OCI-LY3 (cell line): ENCODE measurements around the gene CAMSAP2.

ENCODE experiments used
- H2AFZ ChIP-seq: fragments of 200-600, 300-600 bp; shearing (Covaris generic); 2 replicates; pipeline ENCODE4 v1.6.0; 2014; ENCODE audit warnings: antibody characterized with exemption, low read depth, low read length
- H3K27ac ChIP-seq: fragments of 200-600, 300-600 bp; sonication (generic); 2 replicates; pipeline ENCODE4 v1.5.1; 2014; ENCODE audit warnings: mild to moderate bottlenecking, low read length, moderate library complexity, mixed read lengths
- H3K27me3 ChIP-seq: fragments of 200-600, 300-600 bp; sonication (generic); 2 replicates; pipeline ENCODE4 v1.6.1; 2014; ENCODE audit warnings: low read depth, low read length, mixed read lengths
- H3K36me3 ChIP-seq: fragments of 200-600, 300-600 bp; sonication (generic); replicated peaks from 2 replicates; pipeline ENCODE3; 2014; ENCODE audit warnings: low read depth, low read length, mixed read lengths
- H3K4me1 ChIP-seq: fragments of 300-600, 200-600 bp; sonication (generic); 2 replicates; pipeline ENCODE4 v1.6.1; 2014; ENCODE audit warnings: low read length, mixed read lengths
- H3K4me2 ChIP-seq: fragments of 200-600, 300-600 bp; sonication (generic); 2 replicates; pipeline ENCODE4 v1.6.1; 2014; ENCODE audit warnings: low read length, mixed read lengths
- H3K4me3 ChIP-seq: fragments of 300-600, 200-600 bp; sonication (generic); 2 replicates; pipeline ENCODE4 v1.5.1; 2014; ENCODE audit warnings: antibody characterized with exemption, mild to moderate bottlenecking, low read length, moderate library complexity
- H3K79me2 ChIP-seq: fragments of 300-600, 200-600 bp; shearing (Covaris generic); 2 replicates; pipeline ENCODE4 v1.6.1; 2014; ENCODE audit warnings: mild to moderate bottlenecking, low read length, mixed read lengths
- H3K9ac ChIP-seq: fragments of 300-600, 200-600 bp; shearing (Covaris generic); 2 replicates; pipeline ENCODE4 v1.6.0; 2014; ENCODE audit warnings: mild to moderate bottlenecking, low read length, moderate library complexity
- H3K9me3 ChIP-seq: fragments of 200-600, 300-600 bp; shearing (Covaris generic); 2 replicates; pipeline ENCODE4 v1.6.1; 2014; ENCODE audit warnings: low read length, mixed read lengths; ENCODE audit not compliant: insufficient read depth
- H4K20me1 ChIP-seq: fragments of 200-600, 300-600 bp; sonication (generic); 2 replicates; pipeline ENCODE4 v1.6.1; 2016; ENCODE audit warnings: low read length, mixed read lengths; ENCODE audit not compliant: insufficient read depth
- CTCF ChIP-seq: fragments of 200-600, 300-600 bp; sonication (generic); IDR thresholded peaks from 2 replicates; pipeline ENCODE4 v1.5.1; 2014; ENCODE audit warnings: antibody characterized with exemption, low read length, low read depth
- EZH2phosphoT487 ChIP-seq: fragments of 200-600 bp; shearing (Covaris generic); IDR thresholded peaks from 2 replicates; pipeline ENCODE4 v1.6.1; 2018; ENCODE audit warnings: antibody characterized with exemption, mixed run types, low read depth

Gene CAMSAP2

GRCh38 chr1:200780545-200781369, 42.1 kb downstream of the CAMSAP2 start:
- no peaks in the 10 kb centered on the region for H4K20me1 ChIP-seq
- H3K79me2 ChIP-seq = no peaks in the 10 kb centered on the region
- peaks cover 11% of the 10 kb centered on the region for H3K4me1 ChIP-seq
- H3K9ac ChIP-seq = 0 out of 2 replicates have a peak overlapping the region, but pooled peaks have one; percentile 3
- H3K36me3 ChIP-seq = peaks cover 11% of the 10 kb centered on the region
- no peaks in the 10 kb centered on the region for H3K9me3 ChIP-seq
- no peak overlapping the region for H3K27ac ChIP-seq
- TF ChIP-seq CTCF = no peak
- TF ChIP-seq EZH2phosphoT487 = no peak
- H3K4me2 ChIP-seq = peak overlapping the region; percentile 53
- no peaks in the 10 kb centered on the region for H3K27me3 ChIP-seq
- H2AFZ ChIP-seq = no peak overlapping the region
- H3K4me3 ChIP-seq = peak overlapping the region; percentile 29

- Histone ChIP-seq H3K36me3 (peaks cover 11% of the 10 kb centered on the region), H3K79me2 (no peaks in the 10 kb centered on the region), H3K4me3 (no peak overlapping the region), H3K9ac (no peak overlapping the region), H3K4me2 (no peak overlapping the region), H3K9me3 (no peaks in the 10 kb centered on the region), H4K20me1 (no peaks in the 10 kb centered on the region), H2AFZ (no peak overlapping the region), H3K27me3 (no peaks in the 10 kb centered on the region), H3K4me1 (peaks cover 11% of the 10 kb centered on the region), H3K27ac (no peak overlapping the region)
- TF ChIP-seq CTCF = no peak
- TF ChIP-seq EZH2phosphoT487 = no peak
Measured at GRCh38 chr1:200783926-200784325, 45.2 kb downstream of the CAMSAP2 start.

GRCh38 chr1:200784576-200784975, 45.9 kb downstream of the CAMSAP2 start:
- no peak overlapping the region for H2AFZ ChIP-seq
- no peaks in the 10 kb centered on the region for H3K9me3 ChIP-seq
- no peak overlapping the region for H3K9ac ChIP-seq
- no peaks in the 10 kb centered on the region for H3K79me2 ChIP-seq
- peaks cover 11% of the 10 kb centered on the region for H3K4me1 ChIP-seq
- H3K27me3 ChIP-seq = no peaks in the 10 kb centered on the region
- no peaks in the 10 kb centered on the region for H4K20me1 ChIP-seq
- H3K4me3 ChIP-seq = no peak overlapping the region
- TF ChIP-seq CTCF = no peak
- H3K27ac ChIP-seq = no peak overlapping the region
- no peak overlapping the region for H3K4me2 ChIP-seq
- peaks cover 11% of the 10 kb centered on the region for H3K36me3 ChIP-seq

- Histone ChIP-seq H4K20me1 (no peaks in the 10 kb centered on the region), H3K9ac (no peak overlapping the region), H3K4me2 (no peak overlapping the region), H3K79me2 (no peaks in the 10 kb centered on the region), H3K27ac (no peak overlapping the region), H3K4me1 (no peaks in the 10 kb centered on the region), H3K9me3 (no peaks in the 10 kb centered on the region), H3K4me3 (no peak overlapping the region), H3K27me3 (no peaks in the 10 kb centered on the region), H3K36me3 (peaks cover 11% of the 10 kb centered on the region), H2AFZ (no peak overlapping the region)
- no peak for TF ChIP-seq CTCF
- no peak for TF ChIP-seq EZH2phosphoT487
Measured at GRCh38 chr1:200786788-200787187, 48.1 kb downstream of the CAMSAP2 start.
